Measurements from ENCODE around the gene DSC2.

DNA sequence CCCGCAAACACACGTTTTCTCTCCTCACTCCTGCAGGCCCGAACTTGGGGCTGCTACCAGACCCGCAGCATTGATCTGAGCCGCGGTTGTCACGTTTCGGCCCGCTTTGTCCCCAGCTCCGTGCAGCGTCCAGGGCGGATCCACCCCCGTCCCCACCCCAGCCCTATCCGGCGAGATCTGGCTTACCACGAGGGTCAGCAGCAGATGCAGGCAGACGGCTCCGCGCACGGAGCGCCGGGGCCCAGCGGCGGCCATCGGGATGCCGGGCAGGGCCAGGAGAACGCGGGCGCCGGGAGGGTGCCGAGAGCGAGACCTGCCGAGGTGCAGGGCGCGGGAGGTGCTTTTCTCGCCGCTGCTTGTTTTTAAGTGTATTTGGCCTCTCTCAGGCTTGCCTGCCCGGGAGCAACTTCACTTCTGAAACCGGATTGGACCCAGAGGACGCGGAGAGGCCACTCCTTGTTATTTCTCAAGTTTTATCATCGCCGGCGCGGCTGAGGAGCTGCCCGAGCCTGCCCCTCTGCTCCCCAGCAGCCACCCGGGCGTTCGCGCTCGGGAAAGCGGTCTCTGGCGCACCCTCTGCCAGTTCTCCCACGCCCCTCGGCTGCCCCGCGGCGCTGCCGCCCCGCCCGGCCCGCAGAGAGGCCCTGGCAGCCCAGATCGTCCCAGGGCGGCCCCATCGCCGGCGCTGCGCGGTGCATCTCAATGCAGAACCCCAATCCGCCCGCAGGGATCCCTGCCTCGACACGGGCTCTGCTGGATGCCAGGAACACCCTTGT is 59.6 kb downstream of the DSC2 start, which contains the start of gene DSC3:
- TF ChIP-seq, protein P1, sequence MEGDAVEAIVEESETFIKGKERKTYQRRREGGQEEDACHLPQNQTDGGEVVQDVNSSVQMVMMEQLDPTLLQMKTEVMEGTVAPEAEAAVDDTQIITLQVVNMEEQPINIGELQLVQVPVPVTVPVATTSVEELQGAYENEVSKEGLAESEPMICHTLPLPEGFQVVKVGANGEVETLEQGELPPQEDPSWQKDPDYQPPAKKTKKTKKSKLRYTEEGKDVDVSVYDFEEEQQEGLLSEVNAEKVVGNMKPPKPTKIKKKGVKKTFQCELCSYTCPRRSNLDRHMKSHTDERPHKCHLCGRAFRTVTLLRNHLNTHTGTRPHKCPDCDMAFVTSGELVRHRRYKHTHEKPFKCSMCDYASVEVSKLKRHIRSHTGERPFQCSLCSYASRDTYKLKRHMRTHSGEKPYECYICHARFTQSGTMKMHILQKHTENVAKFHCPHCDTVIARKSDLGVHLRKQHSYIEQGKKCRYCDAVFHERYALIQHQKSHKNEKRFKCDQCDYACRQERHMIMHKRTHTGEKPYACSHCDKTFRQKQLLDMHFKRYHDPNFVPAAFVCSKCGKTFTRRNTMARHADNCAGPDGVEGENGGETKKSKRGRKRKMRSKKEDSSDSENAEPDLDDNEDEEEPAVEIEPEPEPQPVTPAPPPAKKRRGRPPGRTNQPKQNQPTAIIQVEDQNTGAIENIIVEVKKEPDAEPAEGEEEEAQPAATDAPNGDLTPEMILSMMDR (IDR thresholded peaks at IDR 0.05; ENCODE audit: borderline replicate concordance, extremely low read depth, low read length, poor library complexity, severe bottlenecking): no peak
- no peak for TF ChIP-seq EZH2 (IDR thresholded peaks at IDR 0.05; ENCODE audit: borderline replicate concordance, low read depth, low read length, severe bottlenecking)
